DMS53 (cell line): ENCODE results near the gene GALNT2.

ENCODE experiments used
- DNase-seq: peaks from one replicate; lab custom pipeline; 2025; lab: John Stamatoyannopoulos, UW

Gene GALNT2

GRCh38 chr1:230129341-230129740, 62.3 kb downstream of the GALNT2 start:
- no peak for DNase-seq

GRCh38 chr1:230130172-230130944, 63.3 kb downstream of the GALNT2 start:
- DNase-seq = no peak

GRCh38 chr1:230131457-230131856, 64.4 kb downstream of the GALNT2 start:
- no peak for DNase-seq

- no peak for DNase-seq
Observed at GRCh38 chr1:230132758-230133157, 65.7 kb downstream of the GALNT2 start.

GRCh38 chr1:230135726-230136125, 68.7 kb downstream of the GALNT2 start:
- DNase-seq = no peak

- DNase-seq = no peak
Observed at GRCh38 chr1:230136453-230137336, 69.7 kb downstream of the GALNT2 start.

GRCh38 chr1:230137337-230137815, 70.3 kb downstream of the GALNT2 start:
- no peak for DNase-seq

GRCh38 chr1:230138561-230139239, 71.7 kb downstream of the GALNT2 start:
- no peak for DNase-seq

GRCh38 chr1:230139315-230139714, 72.3 kb downstream of the GALNT2 start:
- no peak for DNase-seq

- no peak for DNase-seq
Observed at GRCh38 chr1:230139741-230140140, 72.7 kb downstream of the GALNT2 start.

GRCh38 chr1:230140221-230141020, 73.4 kb downstream of the GALNT2 start:
- peak; percentile 18 for DNase-seq

- no peak for DNase-seq
Observed at GRCh38 chr1:230141021-230141648, 74.1 kb downstream of the GALNT2 start.

- no peak for DNase-seq
Observed at GRCh38 chr1:230141797-230142607, 75.0 kb downstream of the GALNT2 start.

GRCh38 chr1:230142608-230143210, 75.7 kb downstream of the GALNT2 start:
- no peak for DNase-seq

GRCh38 chr1:230143534-230143933, 76.5 kb downstream of the GALNT2 start:
- DNase-seq = no peak

GRCh38 chr1:230144010-230144614, 77.1 kb downstream of the GALNT2 start:
- peak; percentile 54 for DNase-seq

GRCh38 chr1:230144758-230145504, 77.9 kb downstream of the GALNT2 start:
- no peak for DNase-seq

- DNase-seq = no peak
Observed at GRCh38 chr1:230145505-230145899, 78.5 kb downstream of the GALNT2 start.
